ENCODE results near the gene RASL10A.

Gene RASL10A

DNA sequence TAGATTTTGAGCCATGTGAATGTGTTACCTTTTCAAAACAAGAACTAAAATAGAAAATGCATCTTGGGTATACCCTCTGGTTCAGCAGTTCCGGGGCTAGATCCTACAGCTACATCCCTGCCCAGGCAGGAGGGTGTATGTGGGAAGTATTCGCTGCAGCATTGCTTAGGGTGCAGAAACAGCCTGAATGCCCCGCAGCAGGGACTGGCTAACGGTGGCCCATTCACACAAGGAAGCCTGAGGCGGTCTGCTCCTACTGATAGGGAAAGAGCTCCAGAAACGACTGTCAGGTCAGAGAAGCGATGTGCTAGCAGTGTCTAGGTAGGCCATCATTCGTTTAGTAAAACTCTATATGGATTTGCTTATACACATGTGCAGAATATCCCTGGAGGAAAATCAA lies 9.9 kb upstream of the RASL10A start:
- DNase-seq (ENCODE audit: extremely low read depth, low read depth), result no peak
- TF ChIP-seq, protein P1, sequence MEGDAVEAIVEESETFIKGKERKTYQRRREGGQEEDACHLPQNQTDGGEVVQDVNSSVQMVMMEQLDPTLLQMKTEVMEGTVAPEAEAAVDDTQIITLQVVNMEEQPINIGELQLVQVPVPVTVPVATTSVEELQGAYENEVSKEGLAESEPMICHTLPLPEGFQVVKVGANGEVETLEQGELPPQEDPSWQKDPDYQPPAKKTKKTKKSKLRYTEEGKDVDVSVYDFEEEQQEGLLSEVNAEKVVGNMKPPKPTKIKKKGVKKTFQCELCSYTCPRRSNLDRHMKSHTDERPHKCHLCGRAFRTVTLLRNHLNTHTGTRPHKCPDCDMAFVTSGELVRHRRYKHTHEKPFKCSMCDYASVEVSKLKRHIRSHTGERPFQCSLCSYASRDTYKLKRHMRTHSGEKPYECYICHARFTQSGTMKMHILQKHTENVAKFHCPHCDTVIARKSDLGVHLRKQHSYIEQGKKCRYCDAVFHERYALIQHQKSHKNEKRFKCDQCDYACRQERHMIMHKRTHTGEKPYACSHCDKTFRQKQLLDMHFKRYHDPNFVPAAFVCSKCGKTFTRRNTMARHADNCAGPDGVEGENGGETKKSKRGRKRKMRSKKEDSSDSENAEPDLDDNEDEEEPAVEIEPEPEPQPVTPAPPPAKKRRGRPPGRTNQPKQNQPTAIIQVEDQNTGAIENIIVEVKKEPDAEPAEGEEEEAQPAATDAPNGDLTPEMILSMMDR (IDR thresholded peaks at IDR 0.05; ENCODE audit: low read depth, low read length, missing control alignments), result no peak
- no peak overlapping the region for H3K4me3 ChIP-seq (replicated peaks; ENCODE audit: low read depth, low read length)

DNA sequence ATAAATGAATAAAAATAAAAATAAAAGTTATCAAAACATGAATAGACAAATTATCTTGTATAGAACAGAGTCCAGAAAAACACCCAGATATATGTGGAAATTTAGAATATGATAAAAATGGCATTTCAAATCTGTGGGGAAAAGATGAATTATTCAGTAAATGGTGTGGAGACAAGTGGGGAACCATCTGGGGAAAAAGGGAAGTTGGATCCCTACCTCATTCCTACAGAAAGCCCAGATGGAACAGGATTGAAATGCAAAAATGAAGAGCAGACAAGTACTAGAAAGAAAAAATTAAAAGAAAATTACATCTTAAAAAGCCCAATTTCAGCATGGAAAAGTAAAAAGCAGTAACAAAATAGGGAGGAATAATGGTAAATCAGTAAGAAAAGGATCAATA lies 8.1 kb upstream of the RASL10A start:
- TF ChIP-seq, protein P1 (IDR thresholded peaks at IDR 0.05; ENCODE audit: low read depth, low read length, missing control alignments), result no peak
- DNase-seq (ENCODE audit: extremely low read depth, low read depth), result no peak
- H3K4me3 ChIP-seq (replicated peaks; ENCODE audit: low read depth, low read length), result no peak overlapping the region

DNA sequence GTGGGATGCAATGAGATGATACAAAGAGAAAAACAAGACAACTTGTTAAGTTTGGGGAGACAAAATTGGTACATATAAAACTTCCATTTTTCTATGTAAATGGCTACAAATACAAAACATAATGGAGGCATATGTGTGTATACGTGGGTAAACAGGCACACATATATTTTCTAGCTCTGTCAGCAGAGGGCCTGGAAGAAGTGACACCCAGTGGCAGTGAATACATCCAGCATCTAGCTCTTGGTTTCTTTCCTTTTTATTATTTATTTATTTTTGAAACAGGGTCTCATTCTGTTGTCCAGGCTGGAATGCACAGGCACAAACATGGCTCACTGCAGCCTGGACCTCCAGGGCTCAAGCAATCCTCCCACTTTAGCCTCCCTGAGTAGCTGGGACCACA lies 5.0 kb upstream of the RASL10A start:
- no peak for DNase-seq (ENCODE audit: extremely low read depth, low read depth)
- TF ChIP-seq, protein P1 (IDR thresholded peaks at IDR 0.05; ENCODE audit: low read depth, low read length, missing control alignments), result no peak
- H3K4me3 ChIP-seq (replicated peaks; ENCODE audit: low read depth, low read length), result no peak overlapping the region

DNA sequence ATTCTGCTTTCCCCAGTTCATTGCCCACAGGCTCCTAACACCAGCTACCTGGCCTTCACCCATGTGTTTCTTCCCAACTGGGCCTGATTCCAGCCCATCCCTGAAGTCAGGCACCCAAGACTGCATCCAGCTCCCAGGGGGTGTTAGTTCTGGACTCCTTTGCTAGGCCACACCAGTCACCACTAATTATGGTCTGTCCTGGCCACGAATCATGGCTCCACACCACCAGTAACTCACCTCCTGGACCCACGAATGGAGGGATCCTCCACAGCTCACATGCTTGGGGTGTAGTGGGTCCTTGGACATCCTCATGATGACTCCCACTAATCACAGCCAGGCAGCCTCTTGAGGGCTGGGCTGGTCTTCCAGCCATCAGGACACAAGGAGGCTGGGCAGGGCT lies 3.6 kb upstream of the RASL10A start:
- H3K4me3 ChIP-seq (replicated peaks; ENCODE audit: low read depth, low read length), result no peak overlapping the region
- TF ChIP-seq, protein P1 (IDR thresholded peaks at IDR 0.05; ENCODE audit: low read depth, low read length, missing control alignments), result no peak
- no peak for DNase-seq (ENCODE audit: extremely low read depth, low read depth)

DNA sequence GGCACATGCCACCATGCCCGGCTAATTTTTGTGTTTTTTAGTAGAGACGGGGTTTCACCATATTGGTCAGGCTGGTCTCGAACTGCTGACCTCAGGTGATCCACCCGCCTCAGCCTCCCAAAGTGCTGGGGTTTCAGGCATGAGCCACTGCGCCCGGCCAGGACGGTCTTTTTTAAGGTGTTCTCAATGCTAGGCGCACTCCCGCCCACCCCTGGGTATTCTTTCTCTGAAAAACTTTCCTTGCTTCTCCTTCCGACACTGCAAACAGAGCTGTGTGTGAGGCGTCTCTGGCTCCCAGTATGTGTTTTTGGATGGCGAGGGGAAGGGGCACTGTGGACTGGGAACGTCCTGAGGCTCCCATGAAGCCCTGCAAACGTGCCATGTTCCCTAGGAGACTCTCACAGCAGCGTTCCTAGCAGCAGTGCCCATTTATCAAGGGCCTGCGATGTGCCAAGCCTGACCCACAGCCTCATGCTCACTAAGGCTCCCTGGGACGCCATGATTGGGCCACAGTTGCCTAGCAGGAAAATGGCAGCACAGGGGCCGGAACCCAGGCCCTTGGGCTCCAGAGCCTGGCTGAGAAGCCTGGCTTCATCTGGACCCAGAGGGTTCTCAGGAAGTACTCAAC lies 2.4 kb upstream of the RASL10A start:
- DNase-seq (ENCODE audit: extremely low read depth, low read depth), result no peak
- TF ChIP-seq, protein P1 (IDR thresholded peaks at IDR 0.05; ENCODE audit: low read depth, low read length, missing control alignments), result no peak
- H3K4me3 ChIP-seq (replicated peaks; ENCODE audit: low read depth, low read length), result no peak overlapping the region

DNA sequence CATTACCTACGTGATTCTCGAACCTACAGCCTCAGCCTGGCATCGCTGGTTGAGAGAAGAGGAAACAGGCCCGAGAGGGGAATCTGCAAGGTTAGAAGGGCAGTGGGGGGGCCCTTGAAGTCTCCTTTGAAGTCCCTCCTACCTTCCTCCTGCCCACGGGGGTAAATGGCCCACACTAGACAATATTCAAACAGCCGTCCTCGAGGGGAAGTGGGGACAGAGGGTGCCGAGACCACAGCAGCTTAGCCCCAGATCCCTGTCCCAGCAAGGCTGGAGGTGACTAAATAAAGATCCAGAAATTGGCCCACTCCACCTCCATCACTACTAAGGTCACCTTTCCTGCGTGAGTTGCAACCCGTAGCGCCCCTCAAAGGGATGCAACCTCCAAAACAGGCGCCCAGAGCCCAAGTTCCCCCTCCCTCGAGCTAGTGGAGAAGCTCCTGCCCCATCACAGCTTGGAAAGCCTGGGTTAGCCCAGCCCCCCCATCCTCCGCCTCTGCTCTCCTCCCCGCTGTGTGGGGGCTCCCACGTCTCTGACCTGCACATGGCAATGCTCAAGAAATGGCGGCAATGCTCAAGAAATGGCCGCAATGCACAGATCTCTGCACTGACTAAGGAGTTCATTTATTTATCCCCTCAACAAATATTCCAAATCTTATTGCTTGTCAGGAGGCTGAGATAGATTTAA lies 788 bp upstream of the RASL10A start:
- DNase-seq (ENCODE audit: extremely low read depth, low read depth), result no peak
- no peak overlapping the region for H3K4me3 ChIP-seq (replicated peaks; ENCODE audit: low read depth, low read length)
- TF ChIP-seq, protein P1 (IDR thresholded peaks at IDR 0.05; ENCODE audit: low read depth, low read length, missing control alignments), result no peak
